Upper lobe of left lung (tissue), 4 donors: ENCODE data around the gene GNL2.

ENCODE experiments used
- POLR2A ChIP-seq, 4 donors: fragments of 450-650 bp; IDR thresholded peaks; one replicate each; pipeline ENCODE4 v1.5.1; 2016 to 2017; ENCODE audit warnings: antibody characterized with exemption in 4 of 4, mild to moderate bottlenecking in 2 of 4
- TF ChIP-seq, protein P1 (sequence below), 6 experiments: fragments of 450-650 bp in 4 of 6; fragments of 200-600 bp in 2 of 6; sonication (generic) in 2 of 6; IDR thresholded peaks; one replicate each; pipeline ENCODE4 v1.5.1; 2016 to 2019; ENCODE audit warnings: antibody characterized with exemption in 6 of 6

DNA sequence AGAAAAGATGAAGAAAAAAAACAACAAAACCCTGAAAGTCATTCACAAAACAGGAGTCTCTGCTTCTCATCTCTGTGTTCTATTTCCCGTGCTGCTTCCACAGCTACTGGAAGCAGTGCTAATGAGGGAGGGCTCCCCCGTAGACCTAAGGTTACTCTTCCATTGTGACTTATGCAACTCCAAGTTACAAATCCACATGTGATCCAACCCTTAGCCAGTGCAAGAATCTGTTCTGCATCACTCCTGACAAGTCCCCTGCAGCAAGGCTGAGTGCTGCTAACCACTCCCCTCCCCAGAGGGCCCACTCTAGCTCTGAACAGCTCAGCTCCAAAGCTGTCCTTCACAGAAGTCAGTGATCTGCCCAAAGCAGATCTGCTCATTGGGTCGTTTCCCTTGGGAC lies 28.7 kb downstream of the GNL2 start:
- no peak for TF ChIP-seq POLR2A (IDR thresholded peaks at IDR 0.05)
- TF ChIP-seq, protein P1, sequence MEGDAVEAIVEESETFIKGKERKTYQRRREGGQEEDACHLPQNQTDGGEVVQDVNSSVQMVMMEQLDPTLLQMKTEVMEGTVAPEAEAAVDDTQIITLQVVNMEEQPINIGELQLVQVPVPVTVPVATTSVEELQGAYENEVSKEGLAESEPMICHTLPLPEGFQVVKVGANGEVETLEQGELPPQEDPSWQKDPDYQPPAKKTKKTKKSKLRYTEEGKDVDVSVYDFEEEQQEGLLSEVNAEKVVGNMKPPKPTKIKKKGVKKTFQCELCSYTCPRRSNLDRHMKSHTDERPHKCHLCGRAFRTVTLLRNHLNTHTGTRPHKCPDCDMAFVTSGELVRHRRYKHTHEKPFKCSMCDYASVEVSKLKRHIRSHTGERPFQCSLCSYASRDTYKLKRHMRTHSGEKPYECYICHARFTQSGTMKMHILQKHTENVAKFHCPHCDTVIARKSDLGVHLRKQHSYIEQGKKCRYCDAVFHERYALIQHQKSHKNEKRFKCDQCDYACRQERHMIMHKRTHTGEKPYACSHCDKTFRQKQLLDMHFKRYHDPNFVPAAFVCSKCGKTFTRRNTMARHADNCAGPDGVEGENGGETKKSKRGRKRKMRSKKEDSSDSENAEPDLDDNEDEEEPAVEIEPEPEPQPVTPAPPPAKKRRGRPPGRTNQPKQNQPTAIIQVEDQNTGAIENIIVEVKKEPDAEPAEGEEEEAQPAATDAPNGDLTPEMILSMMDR (IDR thresholded peaks at IDR 0.05) = no peak
